Embryonic facial prominence (tissue), 1 donor: ENCODE results near the gene BCAS4.

Experiments
- DNase-seq: peaks from one replicate; pipeline ENCODE4 v3.0.0-alpha.2; 2016; ENCODE audit errors: extremely low spot score

The BCAS4 gene

GRCh38 chr20:50911030-50911429, 116.2 kb downstream of the BCAS4 start:
- DNase-seq, result no peak

GRCh38 chr20:50911716-50912115, 116.9 kb downstream of the BCAS4 start:
- no peak for DNase-seq

GRCh38 chr20:50913690-50914375, 119.0 kb downstream of the BCAS4 start:
- no peak for DNase-seq

- DNase-seq, result no peak
These were observed 120.6 kb downstream of the BCAS4 start for GRCh38 chr20:50915424-50915823.

GRCh38 chr20:50916257-50916656, 121.4 kb downstream of the BCAS4 start:
- no peak for DNase-seq

GRCh38 chr20:50916934-50917333, 122.1 kb downstream of the BCAS4 start:
- DNase-seq, result no peak

- no peak for DNase-seq
These were observed 123.5 kb downstream of the BCAS4 start for GRCh38 chr20:50918403-50918802.

GRCh38 chr20:50919567-50919966, 124.7 kb downstream of the BCAS4 start:
- DNase-seq, result no peak

- no peak for DNase-seq
These were observed 126.1 kb downstream of the BCAS4 start for GRCh38 chr20:50920997-50921396.

- DNase-seq, result no peak
These were observed 127.1 kb downstream of the BCAS4 start for GRCh38 chr20:50921803-50922501.

- no peak for DNase-seq
These were observed 129.5 kb downstream of the BCAS4 start for GRCh38 chr20:50924261-50924920.

GRCh38 chr20:50926530-50926929, 131.7 kb downstream of the BCAS4 start:
- DNase-seq, result no peak
